A673 (cell line): ENCODE data around the gene MTFR2. TPM values are rescaled to one million over a fixed set of nuclear protein-coding genes. Genes with fewer than 3 reads are reported as not detected.

Experiments
- BruUV-seq: library from RNA; stranded (reverse); fragments of 400-500 nt; replicated peaks from 2 replicates; lab custom pipeline; 2021; lab: Mats Ljungman, UMichigan
- CTCF ChIA-PET: fragments of 300-600 bp; sonication (Branson Sonifier 250); formaldehyde crosslinking; loops from one replicate; lab custom pipeline; 2022; ENCODE audit warnings: antibody characterized with exemption; lab: Charles Lee
- POLR2A ChIA-PET: fragments of 300-600 bp; sonication (Branson Sonifier 250); formaldehyde crosslinking; loops from one replicate; lab custom pipeline; 2022; ENCODE audit warnings: antibody characterized with exemption; ENCODE audit not compliant: low non-redundant PET; lab: Charles Lee
- DNase-seq: peaks from one replicate; pipeline ENCODE4 v3.0.0-alpha.2; 2015; ENCODE audit warnings: low spot score
- H3K27ac ChIP-seq: fragments of 200-600 bp; sonication (generic); 2 replicates; pipeline ENCODE4 v1.5.1; 2016; ENCODE audit warnings: mixed run types, low read depth, mild to moderate bottlenecking, mixed read lengths, antibody characterized with exemption, low read length; ENCODE audit not compliant: poor library complexity, severe bottlenecking
- H3K27me3 ChIP-seq: fragments of 200-600 bp; sonication (generic); replicated peaks from 2 replicates; pipeline ENCODE4 v1.6.1; 2017; ENCODE audit warnings: mixed run types, low read depth, mild to moderate bottlenecking, mixed read lengths, antibody characterized with exemption, low read length; ENCODE audit not compliant: insufficient read depth, poor library complexity
- H3K36me3 ChIP-seq: fragments of 200-600 bp; sonication (generic); 2 replicates; pipeline ENCODE4 v1.6.1; 2016; ENCODE audit warnings: mixed run types, mild to moderate bottlenecking, mixed read lengths, antibody characterized with exemption, low read length; ENCODE audit not compliant: insufficient read depth, poor library complexity, severe bottlenecking
- H3K4me1 ChIP-seq: fragments of 200-600 bp; sonication (generic); 2 replicates; pipeline ENCODE4 v1.6.1; 2017; ENCODE audit warnings: mixed run types, mild to moderate bottlenecking, mixed read lengths, antibody characterized with exemption, low read length; ENCODE audit not compliant: insufficient read depth, poor library complexity, severe bottlenecking
- H3K4me3 ChIP-seq: fragments of 200-600 bp; sonication (generic); 2 replicates; pipeline ENCODE4 v1.5.1; 2016; ENCODE audit warnings: low read depth, mixed run types, mild to moderate bottlenecking, mixed read lengths, low read length; ENCODE audit not compliant: poor library complexity, severe bottlenecking
- H3K9me3 ChIP-seq: fragments of 200-600 bp; sonication (generic); 2 replicates; pipeline ENCODE4 v1.6.1; 2016; ENCODE audit warnings: mixed run types, low read depth, mild to moderate bottlenecking, mixed read lengths, antibody characterized with exemption, low read length; ENCODE audit not compliant: poor library complexity, severe bottlenecking
- EZH2 ChIP-seq: fragments of 200-600 bp; sonication (generic); IDR thresholded peaks from 2 replicates; pipeline ENCODE4 v1.6.1; 2017; ENCODE audit warnings: borderline replicate concordance, low read depth, mild to moderate bottlenecking, mixed read lengths, antibody characterized with exemption, low read length; ENCODE audit not compliant: poor library complexity, severe bottlenecking
- intact Hi-C: fragments of 100-400 bp; cut with micrococcal nuclease; formaldehyde crosslinking; loops from one replicate; pipeline ENCODE4 v1.10.0; 2022; ENCODE audit not compliant: unreplicated experiment
- total RNA-seq: library from RNA; stranded (reverse); gene quantifications from 2 replicates; pipeline ENCODE4 v1.2.3, GENCODE V29; 2021
- TF ChIP-seq, protein P1 (sequence below): fragments of 300-800, 200-600 bp; sonication (generic); conservative IDR thresholded peaks from 2 replicates; pipeline ENCODE4 v1.5.1; 2017; ENCODE audit warnings: low read depth, mild to moderate bottlenecking, antibody characterized with exemption, low read length, moderate library complexity, mixed read lengths

MTFR2 gene
- total RNA-seq, 1 experiment from 2014 or later: 12.6 TPM

DNA sequence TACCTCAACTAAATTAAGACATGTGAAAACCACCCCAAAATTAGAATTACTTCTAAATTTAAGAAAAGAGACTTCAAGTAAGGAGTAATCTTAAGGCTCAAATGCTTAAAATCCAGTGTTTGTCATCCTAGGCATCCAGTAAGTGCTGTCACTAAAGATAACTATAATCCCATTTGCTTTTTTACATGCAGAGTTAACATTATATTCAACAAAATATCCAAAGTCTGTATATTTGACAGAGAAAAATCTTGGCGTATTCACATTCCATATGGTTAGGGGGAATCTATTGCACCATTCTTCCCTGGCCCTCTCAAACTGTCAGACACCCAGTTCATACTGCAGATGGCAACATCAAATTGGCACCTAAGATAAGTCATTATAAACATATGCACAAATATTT lies 17.4 kb downstream of the MTFR2 start:
- no peaks in the 10 kb centered on the region for H3K9me3 ChIP-seq
- no TSS peak for BruUV-seq
- H3K4me3 ChIP-seq: no peak overlapping the region
- CTCF ChIA-PET: no interaction called here
- H3K4me1 ChIP-seq: no peaks in the 10 kb centered on the region
- no peak for DNase-seq
- TF ChIP-seq, protein P1, sequence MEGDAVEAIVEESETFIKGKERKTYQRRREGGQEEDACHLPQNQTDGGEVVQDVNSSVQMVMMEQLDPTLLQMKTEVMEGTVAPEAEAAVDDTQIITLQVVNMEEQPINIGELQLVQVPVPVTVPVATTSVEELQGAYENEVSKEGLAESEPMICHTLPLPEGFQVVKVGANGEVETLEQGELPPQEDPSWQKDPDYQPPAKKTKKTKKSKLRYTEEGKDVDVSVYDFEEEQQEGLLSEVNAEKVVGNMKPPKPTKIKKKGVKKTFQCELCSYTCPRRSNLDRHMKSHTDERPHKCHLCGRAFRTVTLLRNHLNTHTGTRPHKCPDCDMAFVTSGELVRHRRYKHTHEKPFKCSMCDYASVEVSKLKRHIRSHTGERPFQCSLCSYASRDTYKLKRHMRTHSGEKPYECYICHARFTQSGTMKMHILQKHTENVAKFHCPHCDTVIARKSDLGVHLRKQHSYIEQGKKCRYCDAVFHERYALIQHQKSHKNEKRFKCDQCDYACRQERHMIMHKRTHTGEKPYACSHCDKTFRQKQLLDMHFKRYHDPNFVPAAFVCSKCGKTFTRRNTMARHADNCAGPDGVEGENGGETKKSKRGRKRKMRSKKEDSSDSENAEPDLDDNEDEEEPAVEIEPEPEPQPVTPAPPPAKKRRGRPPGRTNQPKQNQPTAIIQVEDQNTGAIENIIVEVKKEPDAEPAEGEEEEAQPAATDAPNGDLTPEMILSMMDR: no peak
- TF ChIP-seq EZH2: no peak
- no peaks in the 10 kb centered on the region for H3K27me3 ChIP-seq
- POLR2A ChIA-PET: no interaction called here
- intact Hi-C loops: no loop called here
- H3K36me3 ChIP-seq: no peaks in the 10 kb centered on the region
- H3K27ac ChIP-seq: no peak overlapping the region

DNA sequence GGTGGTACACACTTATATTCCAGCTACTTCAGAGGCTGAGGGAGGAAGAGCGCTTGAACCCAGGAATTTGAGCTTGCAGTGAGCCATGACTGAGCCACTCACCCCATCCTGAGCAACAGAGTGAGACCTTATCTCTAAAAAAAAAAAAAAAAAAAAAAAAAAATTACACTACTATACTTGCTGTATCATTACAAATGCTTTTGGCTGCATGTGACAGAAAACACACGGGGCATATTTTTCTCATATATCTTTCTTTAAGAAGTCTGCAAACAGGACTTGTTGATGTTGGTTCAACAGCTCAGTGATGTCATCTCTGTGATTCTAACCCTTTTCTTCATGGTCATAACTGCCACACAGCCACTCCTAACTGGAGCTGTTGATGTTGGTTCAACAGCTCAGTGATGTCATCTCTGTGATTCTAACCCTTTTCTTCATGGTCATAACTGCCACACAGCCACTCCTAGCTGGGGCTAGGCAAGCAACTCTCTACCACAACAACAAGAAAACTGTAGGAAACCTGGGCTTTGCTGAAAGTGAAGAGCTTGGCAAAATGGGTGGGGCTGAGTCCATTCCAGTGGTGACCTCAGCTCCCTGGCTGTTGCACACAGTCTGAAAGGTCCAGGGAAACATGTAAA lies 19.8 kb downstream of the MTFR2 start:
- H3K9me3 ChIP-seq: no peaks in the 10 kb centered on the region
- H3K27ac ChIP-seq: no peak overlapping the region
- H3K4me3 ChIP-seq: no peak overlapping the region
- CTCF ChIA-PET: no interaction called here
- no peaks in the 10 kb centered on the region for H3K36me3 ChIP-seq
- TF ChIP-seq EZH2: no peak
- TF ChIP-seq, protein P1: no peak
- POLR2A ChIA-PET: no interaction called here
- no peaks in the 10 kb centered on the region for H3K27me3 ChIP-seq
- no peak for DNase-seq
- no TSS peak for BruUV-seq
- intact Hi-C loops: no loop called here
- H3K4me1 ChIP-seq: peaks cover 4% of the 10 kb centered on the region

DNA sequence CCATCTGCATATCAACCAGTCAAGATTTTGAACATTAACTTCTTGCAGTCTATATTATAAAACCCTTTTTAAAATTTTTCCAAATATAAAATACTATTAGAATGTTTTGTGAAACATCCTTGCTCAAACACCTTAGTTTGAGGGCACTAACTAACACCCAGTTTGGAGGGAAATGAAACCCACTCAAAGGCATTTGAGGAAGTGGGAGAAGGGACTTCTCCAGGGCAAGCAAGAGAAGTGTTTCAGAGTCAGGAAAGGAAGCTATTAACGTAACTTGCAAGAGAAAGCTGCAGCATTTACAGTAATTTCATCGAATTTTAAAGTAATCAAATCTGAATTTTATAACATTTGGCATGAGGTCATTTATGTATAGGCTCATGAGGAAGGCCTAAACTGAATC lies 21.3 kb downstream of the MTFR2 start:
- H3K9me3 ChIP-seq: no peaks in the 10 kb centered on the region
- H3K4me3 ChIP-seq: no peak overlapping the region
- H3K27me3 ChIP-seq: no peaks in the 10 kb centered on the region
- no peak overlapping the region for H3K27ac ChIP-seq
- DNase-seq: no peak
- peaks cover 4% of the 10 kb centered on the region for H3K4me1 ChIP-seq
- CTCF ChIA-PET: no interaction called here
- intact Hi-C loops: loop anchor here (5.0 to 10.0 kb wide), 3 partner anchors 197 to 777 kb away; no protein-coding TSS in a partner anchor
- no TSS peak for BruUV-seq
- no peaks in the 10 kb centered on the region for H3K36me3 ChIP-seq
- TF ChIP-seq, protein P1: no peak
- TF ChIP-seq EZH2: no peak
- POLR2A ChIA-PET: no interaction called here
